WERI-Rb-1 (cell line): ENCODE results near the gene AADACL3.
"Not testable (repeated sequence)": the region's sequence is repeated elsewhere in the genome, so short reads cannot be mapped to it uniquely, and the experiment has no call there.

Experiments used
- DNase-seq: peaks from one replicate; pipeline ENCODE4 v3.0.0-alpha.2; 2020
- H3K27ac ChIP-seq: fragments of 250-450 bp; sonication (Bioruptor Pico); 2 replicates; pipeline ENCODE4 v1.5.1; 2020; ENCODE audit warnings: mild to moderate bottlenecking, moderate library complexity
- H3K27me3 ChIP-seq: fragments of 250-450 bp; sonication (Bioruptor Pico); 2 replicates; pipeline ENCODE4 v1.5.1; 2021; ENCODE audit warnings: mild to moderate bottlenecking, low read depth, moderate library complexity; ENCODE audit not compliant: insufficient read depth, severe bottlenecking
- H3K36me3 ChIP-seq: fragments of 250-450 bp; sonication (Bioruptor Pico); 2 replicates; pipeline ENCODE4 v1.5.1; 2020; ENCODE audit warnings: mild to moderate bottlenecking, moderate library complexity
- H3K4me3 ChIP-seq: 2 replicates; pipeline ENCODE4 v1.5.1; 2011; ENCODE audit warnings: low read depth, mild to moderate bottlenecking, control low read depth, low read length
- H3K9me3 ChIP-seq: fragments of 250-450 bp; sonication (Bioruptor Pico); 2 replicates; pipeline ENCODE4 v1.5.1; 2021; ENCODE audit warnings: mild to moderate bottlenecking, moderate library complexity; ENCODE audit not compliant: severe bottlenecking
- CTCF ChIP-seq: IDR thresholded peaks from 2 replicates; pipeline ENCODE4 v1.5.1; 2011; ENCODE audit warnings: low read depth, mild to moderate bottlenecking, control low read depth, inconsistent platforms, low read length

AADACL3 gene

DNA sequence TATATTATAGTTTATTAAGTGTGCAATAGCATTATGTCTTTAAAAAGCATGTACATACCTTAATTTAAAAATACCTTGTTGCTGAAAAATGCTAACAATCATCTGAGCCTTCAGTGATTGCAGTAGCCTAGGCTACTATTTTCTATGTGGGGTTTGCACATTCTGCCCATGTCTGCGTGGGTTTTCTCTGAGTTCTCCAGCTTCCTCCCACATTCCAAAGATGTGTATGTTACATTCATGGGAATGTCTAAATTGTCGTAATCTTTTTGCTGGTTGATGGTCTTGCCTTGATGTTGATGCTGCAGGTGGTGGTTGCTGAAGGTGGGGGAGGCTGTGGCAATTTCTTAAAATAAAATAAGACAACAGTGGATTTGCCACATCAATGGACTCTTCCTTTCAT lies 12.5 kb downstream of the AADACL3 start:
- Histone ChIP-seq H3K36me3 (no peaks in the 10 kb centered on the region), H3K4me3 (no peak overlapping the region), H3K27ac (no peak overlapping the region), H3K27me3 (peaks cover 48% of the 10 kb centered on the region), H3K9me3 (peaks cover 2% of the 10 kb centered on the region)
- no peak for TF ChIP-seq CTCF
- DNase-seq = no peak

GRCh38 chr1:12730156-12730555 lies 14.2 kb downstream of the AADACL3 start:
- Histone ChIP-seq H3K4me3 (no peak overlapping the region), H3K36me3 (no peaks in the 10 kb centered on the region), H3K27ac (no peak overlapping the region), H3K9me3 (peaks cover 2% of the 10 kb centered on the region), H3K27me3 (peaks cover 43% of the 10 kb centered on the region)
- no peak for TF ChIP-seq CTCF
- DNase-seq = no peak

GRCh38 chr1:12731084-12731483 lies 15.2 kb downstream of the AADACL3 start:
- H3K27me3 ChIP-seq = peaks cover 34% of the 10 kb centered on the region
- not testable (repeated sequence) for H3K27ac ChIP-seq, DNase-seq, H3K36me3 ChIP-seq, H3K9me3 ChIP-seq, H3K4me3 ChIP-seq

DNA sequence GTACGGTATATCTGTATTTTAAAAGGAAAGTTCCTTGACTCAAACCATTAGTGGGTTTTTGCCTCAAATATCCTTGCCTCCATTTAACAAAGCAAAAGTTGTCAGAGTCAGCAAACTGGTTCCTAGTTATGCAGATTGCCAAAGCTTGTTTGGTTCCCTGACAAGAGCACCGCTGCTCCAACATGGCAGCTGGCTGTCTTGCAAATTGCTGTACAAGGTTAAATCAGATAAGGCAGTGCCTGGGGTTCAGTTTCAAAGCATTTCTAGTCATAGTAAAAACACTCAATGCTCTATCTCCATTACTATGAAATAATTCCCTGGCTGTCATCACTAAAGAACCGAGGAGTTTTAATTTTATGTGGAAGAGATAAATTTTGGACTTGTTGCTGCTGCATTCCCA lies 18.7 kb downstream of the AADACL3 start:
- H3K4me3 ChIP-seq = no peak overlapping the region
- H3K27ac ChIP-seq = no peak overlapping the region
- peaks cover 2% of the 10 kb centered on the region for H3K9me3 ChIP-seq
- no peak for TF ChIP-seq CTCF
- peaks cover 32% of the 10 kb centered on the region for H3K27me3 ChIP-seq
- no peak for DNase-seq
- H3K36me3 ChIP-seq = no peaks in the 10 kb centered on the region

DNA sequence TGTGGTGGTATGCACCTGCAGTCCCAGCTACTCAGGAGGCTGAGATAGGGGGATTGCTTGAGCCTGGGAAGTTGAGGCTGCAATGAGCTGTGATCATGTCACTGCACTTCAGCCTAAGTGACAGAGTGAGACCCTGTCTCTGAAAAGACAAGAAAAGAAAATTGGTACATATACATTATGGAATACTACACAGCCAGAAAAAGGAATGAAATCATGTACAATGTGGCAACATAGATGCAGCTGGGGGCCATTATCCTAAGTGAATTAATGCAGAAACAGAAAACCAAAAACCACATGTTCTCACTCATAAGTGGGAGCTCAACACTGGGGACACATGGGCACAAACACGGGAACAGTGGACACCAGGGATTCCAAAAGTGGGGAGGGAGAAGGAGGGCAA lies 23.0 kb downstream of the AADACL3 start:
- no peak for DNase-seq
- H3K27me3 ChIP-seq = peaks cover 63% of the 10 kb centered on the region

GRCh38 chr1:12739613-12740012 lies 23.7 kb downstream of the AADACL3 start:
- Histone ChIP-seq H3K27ac (no peak overlapping the region), H3K27me3 (peaks cover 62% of the 10 kb centered on the region), H3K4me3 (no peak overlapping the region), H3K9me3 (no peaks in the 10 kb centered on the region), H3K36me3 (no peaks in the 10 kb centered on the region)
- no peak for DNase-seq
- TF ChIP-seq CTCF = no peak

More for the DNA sequence above, 23.0 kb downstream of the AADACL3 start:
- no peak for TF ChIP-seq CTCF
- H3K4me3 ChIP-seq = no peak overlapping the region
- H3K9me3 ChIP-seq = no peaks in the 10 kb centered on the region
- no peak overlapping the region for H3K27ac ChIP-seq
- no peaks in the 10 kb centered on the region for H3K36me3 ChIP-seq
